HG03135 (cell line): ENCODE data around the gene GZMM.
"Not testable (repeated sequence)": the region's sequence is repeated elsewhere in the genome, so short reads cannot be mapped to it uniquely, and the experiment has no call there.

Experiments
- ATAC-seq: cut with Tn5 transposase; IDR thresholded peaks from one replicate; pipeline ENCODE4 v1.9.1; 2021; ENCODE audit warnings: mild to moderate bottlenecking, moderate library complexity; ENCODE audit not compliant: unreplicated experiment

GZMM gene

GRCh38 chr19:580274-580835 is 36.5 kb downstream of the GZMM start:
- ATAC-seq, result no peak

- no peak for ATAC-seq
Measured at GRCh38 chr19:581399-582111, 37.7 kb downstream of the GZMM start.

GRCh38 chr19:582497-583197 is 38.8 kb downstream of the GZMM start:
- ATAC-seq, result no peak

- ATAC-seq, result no peak
Measured at GRCh38 chr19:583198-583967, 39.5 kb downstream of the GZMM start.

- no peak for ATAC-seq
Measured at GRCh38 chr19:583968-584239, 40.1 kb downstream of the GZMM start.

GRCh38 chr19:584240-585001 is 40.6 kb downstream of the GZMM start:
- ATAC-seq, result no peak

GRCh38 chr19:585146-585545 is 41.3 kb downstream of the GZMM start:
- not testable (repeated sequence) for ATAC-seq

GRCh38 chr19:585551-586110 is 41.8 kb downstream of the GZMM start:
- no peak for ATAC-seq

- no peak for ATAC-seq
Measured at GRCh38 chr19:588093-588740, 44.4 kb downstream of the GZMM start.

- no peak for ATAC-seq
Measured at GRCh38 chr19:588741-589692, 45.2 kb downstream of the GZMM start.

GRCh38 chr19:589693-590395 is 46.0 kb downstream of the GZMM start, which contains the start of gene HCN2:
HCN2 (plus strand) TSS chr19:589881; CDS start chr19:589946, 65 bp downstream.
- no peak for ATAC-seq

GRCh38 chr19:590396-590745 is 46.5 kb downstream of the GZMM start:
- ATAC-seq, result no peak

- no peak for ATAC-seq
Measured at GRCh38 chr19:590750-591098, 46.9 kb downstream of the GZMM start.

- no peak for ATAC-seq
Measured at GRCh38 chr19:591099-591958, 47.5 kb downstream of the GZMM start.

GRCh38 chr19:592101-592500 is 48.2 kb downstream of the GZMM start:
- no peak for ATAC-seq

GRCh38 chr19:593055-593454 is 49.2 kb downstream of the GZMM start:
- no peak for ATAC-seq

GRCh38 chr19:593505-593904 is 49.7 kb downstream of the GZMM start:
- ATAC-seq, result no peak
